ENCODE data around the gene FARS2.

Gene FARS2

GRCh38 chr6:5338177-5338960 lies 77.1 kb downstream of the FARS2 start:
- Mint-ChIP-seq H3K4me3 (peak overlapping the region; percentile 61), H3K27me3 (ENCODE audit: low read depth) (no peaks in the 10 kb centered on the region), H3K4me1 (ENCODE audit: low read depth) (peaks cover 11% of the 10 kb centered on the region), H3K27ac (peak overlapping the region; percentile 57), H3K9me3 (no peaks in the 10 kb centered on the region), H3K36me3 (ENCODE audit: low read depth) (no peaks in the 10 kb centered on the region)

- H3K27ac Mint-ChIP-seq = no peak overlapping the region
- H3K9me3 Mint-ChIP-seq = no peaks in the 10 kb centered on the region
- no peaks in the 10 kb centered on the region for H3K36me3 Mint-ChIP-seq (ENCODE audit: low read depth)
- no peak overlapping the region for H3K4me3 Mint-ChIP-seq
- peaks cover 12% of the 10 kb centered on the region for H3K4me1 Mint-ChIP-seq (ENCODE audit: low read depth)
- H3K27me3 Mint-ChIP-seq (ENCODE audit: low read depth) = no peaks in the 10 kb centered on the region
These were observed 78.5 kb downstream of the FARS2 start for GRCh38 chr6:5339786-5340185.

GRCh38 chr6:5341845-5342244 lies 80.5 kb downstream of the FARS2 start:
- H3K9me3 Mint-ChIP-seq = no peaks in the 10 kb centered on the region
- H3K4me1 Mint-ChIP-seq (ENCODE audit: low read depth) = peaks cover 12% of the 10 kb centered on the region
- H3K4me3 Mint-ChIP-seq = no peak overlapping the region

GRCh38 chr6:5343998-5344397 lies 82.7 kb downstream of the FARS2 start:
- Mint-ChIP-seq H3K4me3 (no peak overlapping the region), H3K36me3 (ENCODE audit: low read depth) (no peaks in the 10 kb centered on the region), H3K4me1 (ENCODE audit: low read depth) (peaks cover 3% of the 10 kb centered on the region), H3K9me3 (peaks cover 4% of the 10 kb centered on the region), H3K27me3 (ENCODE audit: low read depth) (no peaks in the 10 kb centered on the region), H3K27ac (no peak overlapping the region)

More at GRCh38 chr6:5341845-5342244, 80.5 kb downstream of the FARS2 start:
- no peak overlapping the region for H3K27ac Mint-ChIP-seq
- H3K36me3 Mint-ChIP-seq (ENCODE audit: low read depth) = no peaks in the 10 kb centered on the region
- no peaks in the 10 kb centered on the region for H3K27me3 Mint-ChIP-seq (ENCODE audit: low read depth)

GRCh38 chr6:5345324-5345723 lies 84.0 kb downstream of the FARS2 start:
- H3K4me1 Mint-ChIP-seq (ENCODE audit: low read depth) = peaks cover 3% of the 10 kb centered on the region
- H3K36me3 Mint-ChIP-seq (ENCODE audit: low read depth) = no peaks in the 10 kb centered on the region
- no peak overlapping the region for H3K27ac Mint-ChIP-seq
- H3K4me3 Mint-ChIP-seq = no peak overlapping the region
- no peaks in the 10 kb centered on the region for H3K27me3 Mint-ChIP-seq (ENCODE audit: low read depth)
- H3K9me3 Mint-ChIP-seq = peaks cover 4% of the 10 kb centered on the region

- H3K4me3 Mint-ChIP-seq = no peak overlapping the region
- no peak overlapping the region for H3K27ac Mint-ChIP-seq
- H3K36me3 Mint-ChIP-seq (ENCODE audit: low read depth) = no peaks in the 10 kb centered on the region
- H3K4me1 Mint-ChIP-seq (ENCODE audit: low read depth) = peaks cover 6% of the 10 kb centered on the region
- H3K9me3 Mint-ChIP-seq = peaks cover 4% of the 10 kb centered on the region
- no peaks in the 10 kb centered on the region for H3K27me3 Mint-ChIP-seq (ENCODE audit: low read depth)
These were observed 90.4 kb downstream of the FARS2 start for GRCh38 chr6:5351552-5352210.

GRCh38 chr6:5353971-5354370 lies 92.7 kb downstream of the FARS2 start:
- H3K36me3 Mint-ChIP-seq (ENCODE audit: low read depth) = no peaks in the 10 kb centered on the region
- no peaks in the 10 kb centered on the region for H3K9me3 Mint-ChIP-seq
- peaks cover 6% of the 10 kb centered on the region for H3K4me1 Mint-ChIP-seq (ENCODE audit: low read depth)
- no peak overlapping the region for H3K4me3 Mint-ChIP-seq
- H3K27me3 Mint-ChIP-seq (ENCODE audit: low read depth) = no peaks in the 10 kb centered on the region
- no peak overlapping the region for H3K27ac Mint-ChIP-seq

GRCh38 chr6:5357486-5357885 lies 96.2 kb downstream of the FARS2 start:
- no peak overlapping the region for H3K4me3 Mint-ChIP-seq
- no peaks in the 10 kb centered on the region for H3K9me3 Mint-ChIP-seq
- H3K27ac Mint-ChIP-seq = no peak overlapping the region
- no peaks in the 10 kb centered on the region for H3K27me3 Mint-ChIP-seq (ENCODE audit: low read depth)
- no peaks in the 10 kb centered on the region for H3K36me3 Mint-ChIP-seq (ENCODE audit: low read depth)
- peaks cover 7% of the 10 kb centered on the region for H3K4me1 Mint-ChIP-seq (ENCODE audit: low read depth)

- Mint-ChIP-seq H3K36me3 (ENCODE audit: low read depth) (no peaks in the 10 kb centered on the region), H3K27me3 (ENCODE audit: low read depth) (no peaks in the 10 kb centered on the region), H3K27ac (no peak overlapping the region), H3K4me1 (ENCODE audit: low read depth) (peaks cover 2% of the 10 kb centered on the region), H3K9me3 (no peaks in the 10 kb centered on the region), H3K4me3 (no peak overlapping the region)
These were observed 98.1 kb downstream of the FARS2 start for GRCh38 chr6:5359417-5359816.

GRCh38 chr6:5361396-5361795 lies 100.1 kb downstream of the FARS2 start:
- Mint-ChIP-seq H3K27me3 (ENCODE audit: low read depth) (no peaks in the 10 kb centered on the region), H3K27ac (no peak overlapping the region), H3K36me3 (ENCODE audit: low read depth) (no peaks in the 10 kb centered on the region), H3K4me3 (no peak overlapping the region), H3K9me3 (no peaks in the 10 kb centered on the region), H3K4me1 (ENCODE audit: low read depth) (peaks cover 2% of the 10 kb centered on the region)

- no peaks in the 10 kb centered on the region for H3K27me3 Mint-ChIP-seq (ENCODE audit: low read depth)
These were observed 104.3 kb downstream of the FARS2 start for GRCh38 chr6:5365436-5366195.

GRCh38 chr6:5366941-5367340 lies 105.6 kb downstream of the FARS2 start:
- H3K4me3 Mint-ChIP-seq = no peak overlapping the region
- H3K4me1 Mint-ChIP-seq (ENCODE audit: low read depth) = no peaks in the 10 kb centered on the region
- no peak overlapping the region for H3K27ac Mint-ChIP-seq

More at GRCh38 chr6:5365436-5366195, 104.3 kb downstream of the FARS2 start:
- H3K36me3 Mint-ChIP-seq (ENCODE audit: low read depth) = no peaks in the 10 kb centered on the region
- no peak overlapping the region for H3K4me3 Mint-ChIP-seq
- H3K4me1 Mint-ChIP-seq (ENCODE audit: low read depth) = peaks cover under 1% of the 10 kb centered on the region
- no peaks in the 10 kb centered on the region for H3K9me3 Mint-ChIP-seq
- no peak overlapping the region for H3K27ac Mint-ChIP-seq

GRCh38 chr6:5367510-5367909 lies 106.2 kb downstream of the FARS2 start:
- Mint-ChIP-seq H3K9me3 (no peaks in the 10 kb centered on the region), H3K4me3 (no peak overlapping the region), H3K27ac (no peak overlapping the region), H3K27me3 (ENCODE audit: low read depth) (no peaks in the 10 kb centered on the region), H3K4me1 (ENCODE audit: low read depth) (no peaks in the 10 kb centered on the region), H3K36me3 (ENCODE audit: low read depth) (no peaks in the 10 kb centered on the region)

More at GRCh38 chr6:5366941-5367340, 105.6 kb downstream of the FARS2 start:
- Mint-ChIP-seq H3K27me3 (ENCODE audit: low read depth) (no peaks in the 10 kb centered on the region), H3K9me3 (no peaks in the 10 kb centered on the region), H3K36me3 (ENCODE audit: low read depth) (no peaks in the 10 kb centered on the region)

GRCh38 chr6:5373430-5373829 lies 112.1 kb downstream of the FARS2 start:
- no peaks in the 10 kb centered on the region for H3K27me3 Mint-ChIP-seq (ENCODE audit: low read depth)
- H3K4me1 Mint-ChIP-seq (ENCODE audit: low read depth) = no peaks in the 10 kb centered on the region
- H3K27ac Mint-ChIP-seq = no peak overlapping the region
- no peaks in the 10 kb centered on the region for H3K9me3 Mint-ChIP-seq
- no peaks in the 10 kb centered on the region for H3K36me3 Mint-ChIP-seq (ENCODE audit: low read depth)
- H3K4me3 Mint-ChIP-seq = no peak overlapping the region
